Measurements from ENCODE around the gene MAMDC4.
"Not testable (repeated sequence)": the region's sequence is repeated elsewhere in the genome, so short reads cannot be mapped to it uniquely, and the experiment has no call there.

The MAMDC4 gene

DNA sequence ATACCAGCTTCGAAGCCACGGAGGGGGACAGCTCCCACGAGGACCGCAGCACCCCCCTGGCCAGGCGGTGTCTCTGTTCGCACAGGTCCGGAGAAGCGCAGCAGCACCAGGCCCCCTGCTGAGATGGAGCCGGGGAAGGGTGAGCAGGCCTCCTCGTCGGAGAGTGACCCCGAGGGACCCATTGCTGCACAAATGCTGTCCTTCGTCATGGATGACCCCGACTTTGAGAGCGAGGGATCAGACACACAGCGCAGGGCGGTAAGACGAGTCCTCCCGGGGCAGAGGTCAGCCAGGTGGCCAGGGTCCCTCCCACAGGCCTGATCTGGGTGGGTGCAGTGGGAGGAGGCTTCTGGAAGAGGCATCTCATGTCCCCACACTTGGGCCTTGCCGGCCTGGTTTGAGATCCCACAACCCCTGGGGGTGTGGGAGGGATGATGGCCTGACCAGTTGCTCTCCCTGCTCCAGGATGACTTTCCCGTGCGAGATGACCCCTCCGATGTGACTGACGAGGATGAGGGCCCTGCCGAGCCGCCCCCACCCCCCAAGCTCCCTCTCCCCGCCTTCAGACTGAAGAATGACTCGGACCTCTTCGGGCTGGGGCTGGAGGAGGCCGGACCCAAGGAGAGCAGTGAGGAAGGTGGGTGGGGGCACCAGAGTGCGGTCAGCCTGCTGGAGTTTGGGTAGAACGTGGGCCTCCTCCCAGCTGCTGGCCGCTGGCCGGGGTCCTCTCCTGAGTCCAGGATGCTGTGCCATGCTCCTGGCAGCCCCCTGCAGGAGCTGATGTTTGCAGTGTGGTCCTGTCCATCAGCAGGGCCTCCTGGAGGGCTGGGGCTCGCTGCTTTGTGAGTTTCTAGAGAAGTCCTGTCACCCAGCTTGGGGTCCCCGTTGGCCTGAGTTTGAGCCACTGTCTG is 12.7 kb upstream of the MAMDC4 start:
- DNase-seq, result no peak

DNA sequence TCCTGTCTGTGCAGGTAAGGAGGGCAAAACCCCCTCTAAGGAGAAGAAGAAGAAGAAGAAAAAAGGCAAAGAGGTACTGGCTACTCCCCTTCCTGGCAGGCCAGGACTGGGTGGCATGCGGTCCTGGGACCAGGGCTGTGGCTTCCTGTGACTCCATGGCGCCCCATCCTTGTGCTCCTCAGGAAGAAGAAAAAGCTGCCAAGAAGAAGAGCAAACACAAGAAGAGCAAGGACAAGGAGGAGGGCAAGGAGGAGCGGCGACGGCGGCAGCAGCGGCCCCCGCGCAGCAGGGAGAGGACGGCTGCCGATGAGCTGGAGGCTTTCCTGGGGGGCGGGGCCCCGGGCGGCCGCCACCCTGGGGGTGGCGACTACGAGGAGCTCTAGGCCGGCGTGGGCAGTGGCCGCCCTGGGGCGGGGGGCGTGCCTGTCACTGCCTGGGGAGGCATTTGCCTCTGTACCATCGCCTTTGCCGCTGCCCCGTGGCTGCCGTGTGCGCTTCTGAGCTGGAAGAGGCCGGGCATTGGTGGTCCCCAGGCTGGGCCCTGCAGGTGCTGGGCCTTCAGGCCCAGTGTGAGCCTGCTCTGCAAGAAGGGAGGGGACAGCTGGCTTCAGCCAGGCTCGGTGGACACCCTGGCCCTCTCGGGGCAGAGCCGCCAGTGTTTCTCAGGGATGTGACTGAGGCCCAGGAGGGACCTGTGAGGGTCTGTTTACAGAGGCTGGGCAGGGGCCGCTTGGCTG is 11.8 kb upstream of the MAMDC4 start:
- no peak for DNase-seq

DNA sequence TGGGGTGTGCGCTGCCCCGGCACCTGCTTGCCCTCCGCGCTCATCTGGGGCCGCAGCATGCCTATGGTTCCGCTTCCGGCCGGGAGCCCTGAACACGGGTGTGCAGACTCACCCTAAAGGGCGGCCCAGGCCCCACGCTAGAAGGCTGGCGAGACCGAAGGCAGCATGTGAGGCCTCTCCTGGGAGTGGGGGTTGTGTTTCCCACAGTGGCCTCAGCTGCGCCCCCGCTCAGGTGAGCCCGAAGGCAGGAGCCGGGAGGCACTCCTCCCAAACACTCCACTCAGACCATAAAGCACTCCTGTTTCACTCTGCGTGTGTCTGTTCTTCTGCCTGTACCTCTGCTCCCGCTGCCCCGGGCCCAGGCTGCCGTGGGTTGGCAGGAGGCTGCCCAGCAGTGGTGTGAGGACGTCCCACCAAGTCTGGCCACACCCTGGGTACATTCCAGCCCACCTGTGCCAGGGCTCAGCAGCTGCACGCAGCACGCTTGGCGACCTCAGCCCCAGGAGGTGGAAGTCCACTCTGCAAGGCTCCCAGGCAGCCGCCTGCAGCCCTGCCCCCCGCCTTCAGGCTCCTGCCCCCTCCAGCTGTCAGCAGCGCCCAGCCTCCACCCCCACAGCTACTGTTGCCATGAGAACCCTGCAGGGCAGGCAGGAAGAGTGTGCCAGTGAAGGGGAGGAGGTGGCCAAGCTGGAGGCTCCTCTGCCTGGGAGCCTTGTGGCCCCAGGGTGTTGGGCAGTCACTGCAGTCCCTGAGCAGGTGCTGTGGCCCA is 11.1 kb upstream of the MAMDC4 start:
- peak; percentile 75 for DNase-seq

DNA sequence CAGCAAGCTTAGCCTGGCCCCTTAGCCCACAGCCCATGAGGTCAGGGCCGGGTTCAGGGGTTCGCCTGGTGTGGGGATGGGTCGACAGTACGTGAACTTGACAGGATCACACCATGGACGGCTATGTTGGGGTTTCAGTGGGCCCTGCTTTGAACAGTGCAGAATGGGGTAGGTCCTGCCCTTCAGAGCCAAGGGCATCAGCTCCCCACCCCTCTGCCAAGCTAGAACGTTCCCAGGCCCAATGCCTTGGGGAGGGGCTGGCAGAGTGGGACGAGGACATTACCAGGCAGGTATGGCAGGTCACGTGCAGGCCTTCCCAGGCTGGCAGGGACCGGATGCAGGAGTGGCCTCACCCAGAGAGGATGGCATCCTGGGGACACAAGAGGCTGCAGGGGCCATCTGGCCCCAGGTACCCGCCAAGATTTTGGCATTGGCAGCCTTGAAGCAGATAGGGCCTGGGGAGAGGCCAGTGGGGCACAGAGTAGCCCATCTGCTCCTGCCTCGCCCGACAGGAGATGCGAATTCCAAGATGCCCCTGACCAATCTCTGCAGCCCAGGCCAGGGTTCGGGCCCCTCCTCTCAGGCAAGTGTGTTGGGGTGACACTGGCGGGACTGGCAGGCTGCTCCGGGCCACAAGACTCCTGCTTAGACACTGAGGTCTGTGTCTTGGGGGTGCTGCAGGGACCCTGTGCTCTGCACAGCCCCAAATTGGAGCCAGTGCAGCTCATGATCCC is 10.3 kb upstream of the MAMDC4 start:
- DNase-seq, result peak; percentile 51

DNA sequence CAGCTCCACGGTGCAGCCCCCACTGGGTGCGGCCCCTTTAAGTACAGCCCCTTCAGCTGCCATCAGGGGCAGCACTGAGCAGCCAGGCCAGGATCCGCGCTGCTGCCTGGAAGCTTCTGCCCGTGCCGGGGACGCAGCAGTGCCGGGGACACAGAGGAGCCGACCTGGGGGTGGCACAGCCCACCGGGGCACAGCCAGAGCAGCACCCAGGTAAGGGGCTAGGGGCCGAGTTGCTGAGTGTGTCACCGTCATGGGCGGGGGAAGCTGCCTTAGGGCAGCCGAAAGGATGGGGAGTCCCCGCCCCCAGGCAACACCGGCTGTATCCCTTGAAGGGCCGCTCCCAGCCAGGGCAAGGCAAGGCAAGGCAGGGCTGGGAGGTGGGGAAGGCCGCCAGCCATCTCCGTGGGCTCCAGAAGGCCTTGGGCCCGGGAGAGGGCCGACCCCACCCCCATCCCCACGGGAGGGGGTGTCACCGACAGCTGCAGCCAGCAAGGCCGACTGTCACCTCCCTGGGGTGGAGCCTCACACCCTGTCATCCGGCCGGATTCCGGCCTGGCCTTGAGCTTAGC is 9.7 kb upstream of the MAMDC4 start, which contains the start of gene AJM1:
TSS of gene AJM1 (plus strand) at position 99 of the 569 bp plus-strand sequence. CDS start 1,937 bp downstream, outside the sequence.
- DNase-seq, result peak; percentile 60

DNA sequence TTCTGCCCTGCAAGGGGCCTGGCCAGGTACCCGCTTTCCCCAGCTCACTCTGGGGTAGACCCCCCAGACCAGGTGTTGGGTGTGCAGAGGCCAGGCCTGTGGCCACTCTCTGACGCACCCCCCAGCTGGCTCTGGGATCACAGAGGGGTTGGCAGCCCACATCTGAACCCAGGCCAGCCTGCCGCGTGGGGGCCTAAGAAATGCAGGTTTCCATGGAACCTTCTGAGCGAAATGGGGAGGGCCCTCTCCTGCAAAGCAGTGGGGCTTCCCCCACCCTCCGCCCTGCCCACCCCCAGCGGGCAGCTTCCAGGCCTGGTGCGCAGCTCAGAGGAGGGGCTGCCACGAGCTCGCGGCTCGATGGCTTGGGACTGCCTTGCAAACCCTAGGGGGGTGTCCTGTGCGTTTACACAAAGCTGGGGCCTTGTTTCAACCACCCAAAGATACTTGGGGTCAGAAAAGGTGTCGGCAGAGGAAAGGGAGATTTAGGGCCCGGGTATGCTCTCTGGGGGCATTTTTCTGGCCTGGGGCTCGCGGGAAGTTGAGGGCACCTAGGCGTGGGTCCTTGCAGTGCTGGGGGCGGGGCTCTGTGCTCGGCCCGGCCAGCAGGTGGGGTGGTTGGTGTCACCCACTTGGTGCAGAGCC is 8.9 kb upstream of the MAMDC4 start:
- not testable (repeated sequence) for DNase-seq

DNA sequence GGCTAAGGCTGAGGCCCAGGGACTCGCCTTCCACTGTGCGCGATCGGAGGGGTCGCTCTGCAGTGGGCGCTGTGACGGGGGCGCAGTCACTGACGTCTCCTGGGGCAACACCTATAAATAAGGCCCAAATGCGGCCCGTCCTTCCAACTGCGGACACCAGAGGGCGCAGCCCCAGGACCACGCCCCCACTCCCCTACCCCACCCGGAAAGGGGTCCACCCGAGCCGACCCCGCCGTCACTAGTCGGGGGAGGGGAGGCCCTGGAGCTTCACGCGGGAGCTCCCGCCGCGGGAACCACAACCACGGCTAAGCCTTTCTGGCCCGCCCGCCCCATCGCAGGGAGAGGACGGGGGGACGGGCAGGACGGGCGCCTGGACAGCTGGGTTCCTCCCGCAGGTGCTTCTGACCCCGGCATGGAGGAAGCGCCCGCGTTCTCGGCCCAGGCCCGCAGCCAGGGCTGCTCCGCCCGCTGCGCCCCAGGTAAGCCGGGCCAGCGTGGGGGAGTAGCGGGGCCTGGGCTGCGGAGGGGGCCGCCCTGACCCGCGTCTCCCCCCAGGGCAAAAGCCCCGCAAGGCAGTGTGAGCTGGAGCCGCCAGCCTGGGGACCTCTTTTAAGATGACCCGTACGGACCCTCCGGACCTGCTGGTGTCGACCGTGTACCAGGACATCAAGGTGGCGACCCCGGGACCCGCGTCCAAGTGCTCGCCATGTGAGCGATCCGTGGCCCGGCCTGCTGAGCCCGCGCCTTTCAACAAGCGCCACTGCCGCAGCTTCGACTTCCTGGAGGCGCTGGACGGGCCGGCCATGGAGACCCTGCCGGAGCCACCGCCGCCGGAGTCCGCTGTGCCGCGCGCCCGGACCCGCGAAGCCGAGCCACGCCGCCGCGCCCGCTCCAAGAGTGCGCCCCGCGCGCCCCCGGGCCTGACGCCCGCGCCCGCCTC is 8.1 kb upstream of the MAMDC4 start:
- DNase-seq, result not testable (repeated sequence)

DNA sequence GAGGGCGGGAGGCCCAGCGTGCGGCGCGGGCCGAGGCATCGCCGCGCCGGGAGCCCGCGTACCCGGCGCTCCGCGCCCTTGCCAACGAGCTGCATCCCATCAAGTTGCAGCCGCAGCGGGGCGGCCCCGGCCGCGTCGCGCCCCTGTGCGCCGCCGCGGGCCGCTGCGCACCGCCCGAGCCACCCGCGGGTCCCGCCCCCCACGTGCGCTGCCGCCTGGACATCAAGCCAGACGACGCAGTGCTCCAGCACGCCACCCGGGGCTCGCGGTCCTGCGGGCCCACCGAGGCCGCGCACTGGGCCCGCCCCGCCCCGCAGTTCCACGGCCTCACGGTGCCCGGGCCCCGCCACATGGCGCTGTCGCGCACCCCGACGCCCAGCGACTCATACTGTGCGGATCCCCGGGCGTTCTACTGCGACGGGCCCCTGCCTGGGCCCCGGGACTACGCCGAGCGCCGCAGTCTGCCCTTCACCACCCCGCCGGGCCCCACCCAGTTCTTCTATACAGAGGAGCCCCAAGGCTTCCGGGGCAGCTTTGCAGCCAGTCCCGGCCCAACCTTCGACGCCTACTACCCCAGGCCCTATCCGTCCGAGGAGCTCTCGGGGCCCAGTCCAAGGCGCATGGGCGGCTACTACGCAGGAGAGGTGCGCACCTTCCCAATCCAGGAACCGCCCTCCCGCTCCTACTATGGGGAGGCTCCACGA is 7.2 kb upstream of the MAMDC4 start:
- DNase-seq, result no peak

DNA sequence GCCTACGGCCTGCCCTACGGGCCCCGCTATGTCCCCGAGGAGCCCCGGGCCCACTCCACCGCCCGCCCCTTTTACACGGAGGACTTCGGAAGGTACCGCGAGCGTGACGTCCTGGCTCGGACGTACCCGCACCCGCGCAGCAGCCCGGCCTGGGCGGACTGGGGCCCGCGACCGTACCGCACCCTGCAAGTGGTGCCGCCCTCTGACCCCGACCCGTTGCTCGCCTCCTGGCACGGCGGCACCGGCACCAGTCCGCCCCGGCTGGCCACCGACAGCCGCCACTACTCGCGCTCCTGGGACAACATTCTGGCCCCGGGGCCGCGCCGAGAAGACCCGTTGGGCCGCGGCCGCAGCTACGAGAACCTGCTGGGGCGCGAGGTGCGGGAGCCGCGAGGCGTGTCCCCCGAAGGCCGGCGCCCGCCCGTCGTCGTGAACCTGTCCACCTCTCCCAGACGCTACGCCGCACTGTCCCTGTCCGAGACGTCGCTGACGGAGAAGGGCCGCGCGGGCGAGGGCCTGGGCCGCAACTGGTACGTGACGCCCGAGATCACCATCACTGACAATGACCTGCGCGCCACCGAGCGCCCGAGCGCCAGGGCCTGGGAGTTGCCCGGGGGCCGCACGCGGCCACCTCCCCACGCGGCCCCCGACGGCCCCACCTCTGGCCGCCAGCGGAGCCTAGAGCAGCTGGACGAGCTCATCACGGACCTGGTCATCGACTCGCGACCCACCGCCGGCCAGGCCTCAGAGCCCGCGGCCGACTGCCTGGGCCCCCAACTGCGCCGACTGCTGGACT is 6.5 kb upstream of the MAMDC4 start:
- no peak for DNase-seq

DNA sequence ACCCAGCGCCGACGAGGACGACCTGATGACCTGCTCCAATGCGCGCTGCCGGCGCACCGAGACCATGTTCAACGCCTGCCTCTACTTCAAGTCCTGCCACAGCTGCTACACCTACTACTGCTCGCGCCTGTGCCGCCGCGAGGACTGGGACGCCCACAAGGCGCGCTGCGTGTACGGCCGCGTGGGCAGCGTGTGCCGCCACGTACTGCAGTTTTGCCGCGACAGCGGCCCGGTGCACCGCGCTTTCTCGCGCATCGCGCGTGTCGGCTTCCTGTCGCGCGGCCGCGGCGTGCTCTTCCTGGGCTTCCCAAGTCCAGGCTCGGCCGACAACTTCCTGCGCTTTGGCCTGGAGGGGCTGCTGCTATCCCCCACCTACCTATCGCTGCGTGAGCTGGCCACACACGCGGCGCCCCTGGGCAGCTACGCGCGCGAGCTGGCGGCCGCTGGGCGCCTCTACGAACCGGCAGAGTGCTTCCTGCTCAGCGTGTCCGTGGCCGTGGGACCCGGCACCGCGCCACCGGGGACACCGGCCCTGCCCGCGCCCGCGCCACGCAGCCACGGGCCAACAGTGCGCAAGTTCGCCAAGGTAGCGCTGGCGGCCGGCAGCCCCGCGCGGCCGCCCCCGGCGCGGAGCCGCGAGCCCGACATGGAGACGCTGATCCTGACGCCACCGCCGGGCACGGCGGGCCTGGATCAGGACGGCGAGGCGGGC is 5.6 kb upstream of the MAMDC4 start:
- no peak for DNase-seq

DNA sequence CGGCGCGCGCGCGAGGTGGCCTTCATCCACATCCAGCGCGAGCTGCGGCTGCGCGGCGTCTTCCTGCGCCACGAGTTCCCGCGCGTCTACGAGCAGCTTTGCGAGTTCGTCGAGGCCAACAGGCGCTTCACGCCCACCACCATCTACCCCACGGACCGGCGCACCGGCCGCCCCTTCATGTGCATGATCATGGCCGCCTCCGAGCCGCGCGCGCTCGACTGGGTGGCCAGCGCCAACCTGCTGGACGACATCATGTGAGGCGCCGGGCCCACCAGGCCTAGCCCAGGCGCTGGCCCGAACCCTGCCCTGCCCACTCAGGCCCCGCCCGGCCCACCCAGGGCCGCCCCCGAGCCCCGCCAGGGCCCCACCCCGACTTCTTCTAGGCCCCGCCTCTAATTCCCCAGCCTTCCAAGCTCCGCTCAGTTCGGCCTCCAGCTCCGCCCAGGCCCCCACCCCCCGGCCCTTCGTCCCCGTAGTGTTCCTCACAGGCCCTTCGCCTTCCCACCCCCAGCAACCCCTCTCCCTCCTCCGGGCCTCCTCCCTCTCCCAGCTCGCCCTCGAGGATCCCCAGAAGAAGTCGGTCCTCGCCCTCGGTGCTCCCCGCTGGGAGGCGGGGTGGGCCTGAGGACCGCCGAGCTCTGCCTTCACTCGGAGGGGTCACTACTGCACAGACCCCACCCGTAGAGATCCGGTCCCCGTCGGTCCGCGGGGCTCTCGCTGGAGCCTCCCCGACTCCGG is 4.9 kb upstream of the MAMDC4 start:
- peak; percentile 47 for DNase-seq

DNA sequence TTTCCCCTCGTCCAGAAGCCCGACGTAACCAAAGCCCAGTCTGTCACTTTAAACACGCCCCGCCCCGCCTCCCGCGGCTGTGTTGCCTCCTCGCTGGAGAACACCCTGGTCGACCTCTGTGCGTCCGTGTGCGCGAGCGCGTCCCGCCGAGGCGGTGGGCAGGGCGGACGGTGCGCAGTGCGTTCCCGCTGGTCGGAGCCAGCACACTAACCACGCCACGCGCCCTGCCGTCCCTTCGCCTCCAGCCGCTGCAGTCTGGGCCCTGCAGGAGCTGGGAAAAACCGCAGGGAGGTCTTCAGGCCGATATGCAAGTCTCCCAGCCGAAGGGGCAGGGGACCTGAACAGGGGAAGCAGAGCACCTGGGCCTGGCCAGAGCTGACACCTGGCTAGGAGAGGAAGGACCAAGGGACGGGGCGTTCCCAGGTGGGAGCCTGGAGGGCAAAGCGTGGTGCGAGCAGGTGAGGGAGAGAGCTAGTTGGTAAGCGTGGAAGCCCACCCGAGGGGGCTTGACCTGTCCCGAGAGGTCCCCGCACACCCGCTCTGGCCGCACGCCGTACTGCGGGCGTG is 4.2 kb upstream of the MAMDC4 start:
- DNase-seq, result peak; percentile 85

DNA sequence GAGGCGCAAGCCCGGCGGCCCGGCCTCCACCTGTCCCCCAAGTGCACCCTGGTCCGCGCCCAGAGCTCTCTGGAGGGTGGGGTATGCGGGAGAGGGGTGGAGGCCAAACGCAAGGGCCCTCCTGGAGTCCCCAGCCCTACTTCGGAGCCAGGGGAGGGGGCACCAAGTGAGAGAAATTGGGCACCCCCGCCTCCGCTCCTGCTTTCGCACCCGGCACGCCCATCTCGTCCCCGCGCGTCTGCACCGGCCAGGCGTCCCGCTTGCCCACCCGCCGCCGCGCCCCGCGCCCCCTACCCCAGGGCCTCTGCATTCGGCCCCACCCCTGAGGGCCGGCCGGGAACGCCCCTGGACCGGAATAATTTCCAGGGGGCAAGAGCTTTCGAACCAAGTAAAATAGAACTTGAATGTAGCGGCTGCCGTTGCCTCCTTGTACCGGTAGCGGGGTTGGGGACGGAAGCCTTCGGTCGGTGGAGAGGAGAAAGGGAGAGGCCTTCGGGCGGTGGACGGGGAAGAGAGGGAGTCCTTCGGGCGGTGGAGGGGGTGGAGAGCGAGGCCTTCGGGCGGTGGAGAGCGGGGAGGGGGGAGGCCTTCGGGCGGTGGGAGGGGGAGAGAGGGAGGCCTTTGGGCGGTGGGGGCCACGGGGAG is 3.6 kb upstream of the MAMDC4 start:
- peak; percentile 72 for DNase-seq

DNA sequence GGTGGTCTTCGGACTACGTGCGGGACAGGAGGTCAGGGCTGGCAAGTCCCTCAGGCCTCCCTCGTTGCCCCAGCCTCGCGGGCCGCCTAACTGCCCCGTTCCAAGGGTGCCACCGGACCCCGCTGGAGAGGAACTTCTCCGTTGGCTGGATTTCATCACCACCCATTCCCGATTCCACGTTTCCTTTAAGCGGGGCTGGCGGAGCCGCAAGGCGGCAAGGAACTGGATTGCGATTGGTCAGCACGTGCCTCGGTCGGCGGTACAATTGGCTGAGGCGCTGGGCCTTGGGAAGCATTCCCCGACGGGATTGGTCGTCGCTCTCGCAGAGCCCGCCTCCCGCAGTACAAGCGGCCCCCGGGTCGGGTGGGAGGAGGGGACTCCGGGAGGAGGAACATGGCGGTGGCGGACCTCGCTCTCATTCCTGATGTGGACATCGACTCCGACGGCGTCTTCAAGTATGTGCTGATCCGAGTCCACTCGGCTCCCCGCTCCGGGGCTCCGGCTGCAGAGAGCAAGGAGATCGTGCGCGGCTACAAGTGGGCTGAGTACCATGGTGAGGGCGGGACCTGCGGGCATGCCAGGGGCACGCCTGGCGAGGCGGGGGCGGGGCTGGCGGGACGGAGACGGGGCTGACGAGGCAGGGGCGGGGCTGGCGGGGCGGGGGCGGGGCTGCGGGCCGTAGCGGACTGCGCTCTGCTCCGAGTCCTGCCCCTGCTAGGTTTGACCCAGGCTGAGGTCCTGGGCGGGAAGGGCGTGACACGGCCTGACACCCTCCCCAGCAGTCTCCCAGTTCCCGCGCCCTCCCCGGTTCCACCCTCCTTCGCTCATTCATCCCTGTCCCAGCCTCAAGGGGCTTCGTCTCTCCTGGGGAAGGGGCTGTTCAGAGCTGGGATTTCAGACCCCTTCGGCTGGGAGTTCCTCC is 2.8 kb upstream of the MAMDC4 start, which contains the start of gene PHPT1:
TSS of gene PHPT1 (plus strand) at position 372 of the 922 bp plus-strand sequence. CDS start at position 394, 22 bp downstream.
- DNase-seq, result peak; percentile 97

Measured in NCI-H510A treated with DMSO at 0.1 percent for 48 hours (cell line).